Esophagus squamous epithelium (tissue), 4 donors: Measurements from ENCODE around the gene CHST1.

Source experiments
- POLR2A ChIP-seq, 4 donors: fragments of 450-650 bp; IDR thresholded peaks; one replicate each; pipeline ENCODE4 v1.6.1; 2017; ENCODE audit warnings: antibody characterized with exemption in 4 of 4, mild to moderate bottlenecking in 4 of 4, moderate library complexity in 3 of 4
- TF ChIP-seq, protein P1 (sequence below), 6 experiments: fragments of 450-650 bp in 4 of 6; fragments of 200-600 bp in 2 of 6; sonication (generic) in 2 of 6; IDR thresholded peaks; one replicate each; pipeline ENCODE4 v1.5.1; 2016 to 2019; ENCODE audit warnings: antibody characterized with exemption in 6 of 6, mild to moderate bottlenecking in 4 of 6, moderate library complexity in 4 of 6

DNA sequence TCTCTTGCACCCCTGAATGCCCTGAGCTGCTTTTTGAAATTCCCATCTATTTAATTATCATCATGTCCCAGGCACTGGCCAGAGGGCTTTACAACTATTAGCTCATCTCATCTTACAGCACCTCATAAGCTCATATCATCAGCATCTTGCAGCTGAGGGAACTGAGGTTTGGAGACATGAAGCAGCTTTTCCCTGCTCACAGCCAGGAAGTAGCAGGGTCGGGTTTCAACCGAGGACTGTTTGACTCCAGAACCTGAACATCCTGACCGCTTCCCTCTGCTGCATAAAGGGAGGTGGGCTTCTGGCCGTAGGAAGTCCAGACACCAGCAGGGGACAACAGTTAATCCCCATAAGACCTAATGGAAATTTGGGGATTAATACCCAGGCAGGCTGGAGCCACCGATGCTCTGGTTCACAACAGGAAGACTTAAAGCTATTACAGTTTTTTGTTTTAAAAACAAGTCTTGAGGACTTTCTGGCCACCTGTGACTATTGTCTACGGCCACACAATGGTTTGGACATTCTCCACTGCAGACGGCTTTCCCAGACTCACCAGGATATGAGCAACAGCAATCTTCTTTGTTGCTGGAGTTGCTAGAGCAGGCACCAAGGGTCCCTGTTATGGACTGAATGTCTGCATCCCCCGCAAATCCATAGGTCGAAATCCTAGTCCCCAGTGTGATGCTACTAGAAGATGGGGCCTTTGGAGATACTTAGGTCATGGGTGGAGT lies 47.4 kb downstream of the CHST1 start:
- TF ChIP-seq, protein P1, sequence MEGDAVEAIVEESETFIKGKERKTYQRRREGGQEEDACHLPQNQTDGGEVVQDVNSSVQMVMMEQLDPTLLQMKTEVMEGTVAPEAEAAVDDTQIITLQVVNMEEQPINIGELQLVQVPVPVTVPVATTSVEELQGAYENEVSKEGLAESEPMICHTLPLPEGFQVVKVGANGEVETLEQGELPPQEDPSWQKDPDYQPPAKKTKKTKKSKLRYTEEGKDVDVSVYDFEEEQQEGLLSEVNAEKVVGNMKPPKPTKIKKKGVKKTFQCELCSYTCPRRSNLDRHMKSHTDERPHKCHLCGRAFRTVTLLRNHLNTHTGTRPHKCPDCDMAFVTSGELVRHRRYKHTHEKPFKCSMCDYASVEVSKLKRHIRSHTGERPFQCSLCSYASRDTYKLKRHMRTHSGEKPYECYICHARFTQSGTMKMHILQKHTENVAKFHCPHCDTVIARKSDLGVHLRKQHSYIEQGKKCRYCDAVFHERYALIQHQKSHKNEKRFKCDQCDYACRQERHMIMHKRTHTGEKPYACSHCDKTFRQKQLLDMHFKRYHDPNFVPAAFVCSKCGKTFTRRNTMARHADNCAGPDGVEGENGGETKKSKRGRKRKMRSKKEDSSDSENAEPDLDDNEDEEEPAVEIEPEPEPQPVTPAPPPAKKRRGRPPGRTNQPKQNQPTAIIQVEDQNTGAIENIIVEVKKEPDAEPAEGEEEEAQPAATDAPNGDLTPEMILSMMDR (IDR thresholded peaks at IDR 0.05) = no peak
- TF ChIP-seq POLR2A (IDR thresholded peaks at IDR 0.05) = no peak
